K562 (cell line): Measurements from ENCODE around the gene SLC25A51. TPM values are rescaled to one million over a fixed set of nuclear protein-coding genes. Genes with fewer than 3 reads are reported as not detected.

Experiments used
- ATAC-seq: fragments of 200-7000 bp; cut with Tn5 transposase; 3 replicates; pipeline ENCODE4 v1.9.1; 2020; ENCODE audit warnings: moderate library complexity
- BruUV-seq: library from RNA; stranded (reverse); fragments of 400-500 nt; replicated peaks from 2 replicates; lab custom pipeline; 2021; lab: Mats Ljungman, UMichigan
- CTCF ChIA-PET: fragments of 300-600 bp; formaldehyde crosslinking; extraction: SDS; loops from one replicate; lab custom pipeline; 2021; ENCODE audit warnings: low intra/inter-chr PET ratio; lab: Yijun Ruan, JAX
- POLR2A ChIA-PET: fragments of 300-600, 350-650 bp; sonication (Branson Sonifier 250); formaldehyde crosslinking; extraction: SDS; loops from one replicate; lab custom pipeline; 2021; ENCODE audit warnings: antibody characterized with exemption, inconsistent platforms; lab: Yijun Ruan, JAX
- DNase-seq, 4 experiments: peaks; one replicate each; pipeline versions ENCODE4 v3.0.0 to v3.0.0-alpha.2; 2011 to 2018; ENCODE audit warnings: low spot score in 3 of 4, mixed read lengths in 3 of 4; ENCODE audit errors: extremely low read depth in 1 of 4
- FAIRE-seq: peaks from 2 replicates; lab custom pipeline; 2011; peaks lifted over from hg19 to GRCh38; lab: Jason Lieb, UNC
- H2AFZ ChIP-seq: 2 replicates; pipeline ENCODE4 v1.6.0; 2011; ENCODE audit warnings: low read depth, low read length, control low read depth, inconsistent platforms
- H3K27ac ChIP-seq: fragments of 200-600 bp; 3 replicates; pipeline ENCODE4 v1.8.0; 2011; ENCODE audit warnings: low read depth, mild to moderate bottlenecking, control low read depth, inconsistent platforms, low read length, moderate library complexity, mixed read lengths; ENCODE audit errors: extremely low read depth
- H3K27me3 ChIP-seq, 2 experiments: fragments of 300-600 bp in 1 of 2; 2 replicates in 1 of 2; 3 replicates in 1 of 2; pipeline versions ENCODE4 v1.6.0 to v1.8.0; 2011; ENCODE audit warnings: inconsistent platforms in 2 of 2, low read length in 2 of 2, mild to moderate bottlenecking in 1 of 2, mixed read lengths in 1 of 2, moderate library complexity in 1 of 2; ENCODE audit not compliant: control insufficient read depth in 2 of 2, insufficient read depth in 2 of 2
- H3K36me3 ChIP-seq: fragments of 300-600 bp; 3 replicates; pipeline ENCODE4 v1.8.0; 2011; ENCODE audit warnings: mild to moderate bottlenecking, low read length, inconsistent platforms; ENCODE audit not compliant: control insufficient read depth, insufficient read depth
- H3K4me1 ChIP-seq, 2 experiments: fragments of 200-600 bp in 1 of 2; replicated peaks in 1 of 2; 2 replicates in 1 of 2; 3 replicates in 1 of 2; pipeline versions ENCODE4 v1.5.1 to v1.8.0; 2011; ENCODE audit warnings: inconsistent platforms in 2 of 2, low read length in 2 of 2, mild to moderate bottlenecking in 1 of 2, mixed read lengths in 1 of 2, moderate library complexity in 1 of 2; ENCODE audit not compliant: control insufficient read depth in 2 of 2, insufficient read depth in 2 of 2
- H3K4me2 ChIP-seq: 2 replicates; pipeline ENCODE4 v1.6.1; 2011; ENCODE audit warnings: low read length, control low read depth, inconsistent platforms, mixed read lengths; ENCODE audit not compliant: insufficient read depth
- H3K4me3 ChIP-seq: fragments of 200-600 bp; sonication (generic), shearing (Covaris generic); 2 replicates; pipeline ENCODE4 v1.5.1; 2016; ENCODE audit warnings: control low read depth, inconsistent platforms
- H3K79me2 ChIP-seq: fragments of 200-600 bp; 3 replicates; pipeline ENCODE4 v1.8.0; 2011; ENCODE audit warnings: low read length, inconsistent platforms; ENCODE audit not compliant: control insufficient read depth, insufficient read depth
- H3K9ac ChIP-seq, 2 experiments: 2 replicates each; pipeline versions ENCODE4 v1.6.0 to v1.6.1; 2011; ENCODE audit warnings: low read depth in 2 of 2, low read length in 2 of 2, control low read depth in 1 of 2, inconsistent platforms in 1 of 2, mild to moderate bottlenecking in 1 of 2, mixed read lengths in 1 of 2; ENCODE audit not compliant: insufficient read depth in 1 of 2
- H3K9me1 ChIP-seq: one replicate; pipeline ENCODE4 v1.6.0; 2011; ENCODE audit warnings: inconsistent platforms, mild to moderate bottlenecking, low read length, moderate library complexity; ENCODE audit not compliant: control insufficient read depth, insufficient read depth
- H3K9me3 ChIP-seq: replicated peaks from 2 replicates; pipeline ENCODE4 v1.5.1; 2011; ENCODE audit warnings: low read depth, low read length, inconsistent platforms; ENCODE audit not compliant: control insufficient read depth, insufficient read depth
- H4K20me1 ChIP-seq: replicated peaks from 2 replicates; pipeline ENCODE4 v1.6.1; 2011; ENCODE audit warnings: low read length, inconsistent platforms, mixed read lengths; ENCODE audit not compliant: control insufficient read depth, insufficient read depth
- CEBPZ ChIP-seq: fragments of 150-350 bp; IDR thresholded peaks from 2 replicates; pipeline ENCODE4 v1.6.1; 2014; ENCODE audit warnings: low read depth, mild to moderate bottlenecking, low read length, borderline replicate concordance
- E2F5 ChIP-seq: sonication (generic); formaldehyde crosslinking; IDR thresholded peaks from 2 replicates; pipeline ENCODE4 v1.8.0; 2022; ENCODE audit warnings: mild to moderate bottlenecking, missing genetic modification reagents
- LARP7 ChIP-seq: fragments of 450-650 bp; IDR thresholded peaks from 2 replicates; pipeline ENCODE4 v1.6.1; 2016
- NFIC ChIP-seq: fragments of 450-650 bp; IDR thresholded peaks from 2 replicates; pipeline ENCODE4 v1.6.1; 2017; ENCODE audit warnings: mild to moderate bottlenecking, inconsistent platforms
- U2AF2 ChIP-seq: fragments of 200-400 bp; formaldehyde crosslinking; optimal IDR thresholded peaks from 2 replicates; pipeline ENCODE3; 2017; ENCODE audit warnings: low read depth, mild to moderate bottlenecking, low read length
- ZNF121 ChIP-seq: sonication (generic); formaldehyde crosslinking; conservative IDR thresholded peaks from 2 replicates; pipeline ENCODE4 v1.8.0; 2022; ENCODE audit warnings: missing genetic modification reagents
- ZNF165 ChIP-seq: fragments of 250-450 bp; sonication (Bioruptor Pico); IDR thresholded peaks from 2 replicates; pipeline ENCODE4 v1.4.0; 2020; ENCODE audit warnings: borderline replicate concordance
- ZNF23 ChIP-seq: fragments of 250-450 bp; sonication (Bioruptor Pico); IDR thresholded peaks from 2 replicates; pipeline ENCODE4 v1.4.0; 2020; ENCODE audit warnings: mild to moderate bottlenecking
- WGBS: fragments of 100-300 bp; shearing (Covaris generic); methylation state at CpG from one replicate; pipeline ENCODE4 v1.1.6; 2016; ENCODE audit warnings: low coverage, mixed read lengths; ENCODE audit not compliant: insufficient coverage; ENCODE audit errors: missing lambda C conversion rate; 5-methylcytosine and 5-hydroxymethylcytosine counted together
- in situ Hi-C: fragments of 300-500 bp; cut with MboI; formaldehyde crosslinking; loops from 4 replicates; pipeline ENCODE4 v1.15.0; 2018; ENCODE audit warnings: inconsistent platforms, mixed read lengths
- intact Hi-C: fragments of 100-400 bp; cut with micrococcal nuclease; formaldehyde crosslinking; loops from 2 replicates; pipeline ENCODE4 v1.14.2; 2022
- polyA plus RNA-seq, 8 experiments: library from polyadenylated mRNA; depleted of rRNA in 4 of 8; stranded (reverse) in 5 of 8; unstranded in 3 of 8; fragments of >200 nt; fragmentation: Nextera tagmentation in 2 of 8; fragmentation: Illumina TruSeq in 1 of 8; extraction: Ambion mirVana in 2 of 8; extraction: Trizol in 1 of 8; gene quantifications; 2 replicates each; pipeline versions ENCODE4 v1.2.1 to v1.2.3, GENCODE V29; 2011 to 2014; ENCODE audit warnings: inconsistent platforms in 1 of 8, missing spikeins in 1 of 8
- total RNA-seq, 7 experiments: library from RNA; depleted of rRNA in 6 of 7; stranded (reverse); fragments of >200 nt in 6 of 7; fragmentation: Illumina TruSeq in 2 of 7; extraction: Trizol in 2 of 7; gene quantifications; 2 replicates each; pipeline versions ENCODE4 v1.2.1 to v1.2.3, GENCODE V29; 2011 to 2021; ENCODE audit warnings: low replicate concordance in 1 of 7

The SLC25A51 gene
- total and polyA plus RNA-seq, 9 of the 15 experiments (the other 6 are each of a cell fraction or from before 2014, with no cell fraction given): 9.1 to 40.7 (median 24.5) TPM

- intact Hi-C loops: no loop called here
- no peak overlapping the region for H3K27ac ChIP-seq
- ATAC-seq: no peak
Observed at GRCh38 chr9:37943345-37944265, 39.7 kb upstream of the SLC25A51 start.

More at GRCh38 chr9:37943345-37944265, 39.7 kb upstream of the SLC25A51 start:
- Histone ChIP-seq H3K36me3 (peaks cover 26% of the 10 kb centered on the region; the same call in 2 of the 3 replicates), H4K20me1 (peaks cover 12% of the 10 kb centered on the region; the same call in 1 of the 2 replicates), H3K9me1 (peaks cover 9% of the 10 kb centered on the region), H3K9me3 (no peaks in the 10 kb centered on the region), H3K4me1 (peaks cover 0 to 8% of the 10 kb centered on the region in 2 experiments; a peak in 2 of 5 replicates), H3K9ac (no peak overlapping the region; a peak in 1 of 4 replicates), H3K27me3 (no peaks in the 10 kb centered on the region), H3K4me2 (no peak overlapping the region), H3K79me2 (no peaks in the 10 kb centered on the region), H2AFZ (no peak overlapping the region), H3K4me3 (no peak overlapping the region)
- ChIA-PET POLR2A (interaction anchor here (0.7 to 1.1 kb wide), 2 partner anchors 32 to 203 kb away, joined by 3 to 4 read pairs; no protein-coding TSS in a partner anchor), CTCF (no interaction called here)
- WGBS: 65% methylated on average over 12 of the region's 12 CpGs
- no TSS peak for BruUV-seq
- DNase-seq: no peak
- FAIRE-seq: no peak
- in situ Hi-C loops: no loop called here
- TF ChIP-seq E2F5 (CRISPR knock-in tag): no peak
- TF ChIP-seq LARP7: no peak
- peak; percentile 78 for TF ChIP-seq NFIC
- no peak for TF ChIP-seq ZNF165
- no peak for TF ChIP-seq CEBPZ
- no peak for TF ChIP-seq ZNF23
- TF ChIP-seq ZNF121 (CRISPR knock-in tag): no peak
- TF ChIP-seq U2AF2: no peak
